G401.6 (cell line): ENCODE measurements around the gene C4B.
"Not testable (repeated sequence)": the region's sequence is repeated elsewhere in the genome, so short reads cannot be mapped to it uniquely, and the experiment has no call there.

Experiments used
- FAIRE-seq: peaks from 2 replicates; lab custom pipeline; 2012; peaks lifted over from hg19 to GRCh38; lab: Jason Lieb, UNC

The C4B gene

GRCh38 chr6:32014547-32014946, at the start of gene C4B:
C4B (plus strand) TSS chr6:32014795; CDS start chr6:32014846, 51 bp downstream.
- FAIRE-seq, result not testable (repeated sequence)

GRCh38 chr6:31965700-31966099, 48.9 kb upstream of the C4B start:
- no peak for FAIRE-seq

- no peak for FAIRE-seq
Observed at GRCh38 chr6:31966506-31966905, 48.1 kb upstream of the C4B start.

GRCh38 chr6:31966997-31967925, 47.3 kb upstream of the C4B start:
- FAIRE-seq, result no peak

GRCh38 chr6:31967926-31968320, 46.7 kb upstream of the C4B start:
- FAIRE-seq, result no peak

GRCh38 chr6:31968326-31968725, 46.3 kb upstream of the C4B start:
- no peak for FAIRE-seq

GRCh38 chr6:31968791-31969711, 45.5 kb upstream of the C4B start:
- FAIRE-seq, result no peak

- FAIRE-seq, result no peak
Observed at GRCh38 chr6:31969712-31970603, 44.6 kb upstream of the C4B start.

- FAIRE-seq, result no peak
Observed at GRCh38 chr6:31970604-31971271, 43.9 kb upstream of the C4B start.

- FAIRE-seq, result no peak
Observed at GRCh38 chr6:31971279-31971992, 43.2 kb upstream of the C4B start.

- FAIRE-seq, result peak; percentile 76
Observed at GRCh38 chr6:31971993-31972708, 42.4 kb upstream of the C4B start, which contains the start of gene DXO. DXO (minus strand) TSS chr6:31972138; CDS start chr6:31971675, 463 bp downstream.

- no peak for FAIRE-seq
Observed at GRCh38 chr6:31972709-31973350, 41.8 kb upstream of the C4B start.

GRCh38 chr6:31976065-31976464, 38.5 kb upstream of the C4B start:
- not testable (repeated sequence) for FAIRE-seq

GRCh38 chr6:31977816-31978431, 36.7 kb upstream of the C4B start:
- FAIRE-seq, result no peak

GRCh38 chr6:31978831-31979230, 35.8 kb upstream of the C4B start:
- no peak for FAIRE-seq

- FAIRE-seq, result no peak
Observed at GRCh38 chr6:31979238-31979898, 35.2 kb upstream of the C4B start.

GRCh38 chr6:31980195-31980876, 34.3 kb upstream of the C4B start:
- FAIRE-seq, result not testable (repeated sequence)

- not testable (repeated sequence) for FAIRE-seq
Observed at GRCh38 chr6:31980998-31981397, 33.6 kb upstream of the C4B start.
